NCI-H1417 treated with DMSO at 0.1 percent for 48 hours (cell line): Measurements from ENCODE around the gene TGFB1.
"Not testable (repeated sequence)": the region's sequence is repeated elsewhere in the genome, so short reads cannot be mapped to it uniquely, and the experiment has no call there.

Source experiments
- DNase-seq: peaks from one replicate; lab custom pipeline; 2025; lab: John Stamatoyannopoulos, UW

TGFB1 gene

DNA sequence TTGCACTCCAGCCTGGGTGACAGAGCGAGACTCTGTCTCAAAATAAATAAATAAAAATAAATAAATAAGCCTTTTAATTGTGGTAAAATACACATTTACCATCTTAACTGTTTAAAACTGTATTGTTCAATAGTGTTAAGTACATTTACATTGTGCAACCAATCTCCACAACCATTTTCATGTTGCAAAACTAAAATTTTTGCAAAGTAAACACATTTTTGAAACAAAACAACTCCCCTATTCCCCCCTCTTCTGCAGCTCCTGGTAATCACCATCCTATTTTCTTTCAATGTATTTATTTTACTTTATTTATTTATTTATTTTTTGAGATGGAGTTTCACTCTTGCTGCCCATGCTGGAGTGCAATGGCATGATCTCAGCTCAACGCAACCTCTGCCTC lies 16.0 kb upstream of the TGFB1 start:
- DNase-seq: no peak

GRCh38 chr19:41367848-41368301 lies 14.2 kb upstream of the TGFB1 start:
- DNase-seq: no peak

DNA sequence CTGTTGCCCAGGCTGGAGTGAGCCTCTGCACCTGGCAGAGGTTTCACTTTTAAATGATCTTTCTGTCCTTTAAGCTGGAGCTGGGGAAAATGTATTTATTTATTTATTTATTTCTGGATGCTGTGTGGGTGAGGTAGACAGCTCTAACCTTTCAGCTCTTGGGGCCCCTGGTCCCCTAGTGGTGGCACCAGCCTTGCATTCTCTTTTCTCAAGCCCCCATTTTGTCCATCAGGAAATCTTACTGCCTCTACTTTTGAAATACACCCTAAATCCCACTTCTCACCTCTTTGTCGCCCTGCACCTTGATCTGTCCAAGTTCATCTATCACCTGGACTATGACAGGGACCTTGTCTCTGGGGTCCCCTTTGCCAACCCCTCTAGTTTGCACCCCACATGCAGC lies 12.4 kb upstream of the TGFB1 start:
- no peak for DNase-seq

GRCh38 chr19:41364524-41365391 lies 11.0 kb upstream of the TGFB1 start:
- no peak for DNase-seq

- peak; percentile 91 for DNase-seq
These were observed 10.2 kb upstream of the TGFB1 start, which contains the start of gene B9D2 for GRCh38 chr19:41363753-41364523. TSS of gene B9D2 (minus strand) at chr19:41364149. CDS start at chr19:41363519, 630 bp downstream.

GRCh38 chr19:41363371-41363752 lies 9.6 kb upstream of the TGFB1 start:
- no peak for DNase-seq

DNA sequence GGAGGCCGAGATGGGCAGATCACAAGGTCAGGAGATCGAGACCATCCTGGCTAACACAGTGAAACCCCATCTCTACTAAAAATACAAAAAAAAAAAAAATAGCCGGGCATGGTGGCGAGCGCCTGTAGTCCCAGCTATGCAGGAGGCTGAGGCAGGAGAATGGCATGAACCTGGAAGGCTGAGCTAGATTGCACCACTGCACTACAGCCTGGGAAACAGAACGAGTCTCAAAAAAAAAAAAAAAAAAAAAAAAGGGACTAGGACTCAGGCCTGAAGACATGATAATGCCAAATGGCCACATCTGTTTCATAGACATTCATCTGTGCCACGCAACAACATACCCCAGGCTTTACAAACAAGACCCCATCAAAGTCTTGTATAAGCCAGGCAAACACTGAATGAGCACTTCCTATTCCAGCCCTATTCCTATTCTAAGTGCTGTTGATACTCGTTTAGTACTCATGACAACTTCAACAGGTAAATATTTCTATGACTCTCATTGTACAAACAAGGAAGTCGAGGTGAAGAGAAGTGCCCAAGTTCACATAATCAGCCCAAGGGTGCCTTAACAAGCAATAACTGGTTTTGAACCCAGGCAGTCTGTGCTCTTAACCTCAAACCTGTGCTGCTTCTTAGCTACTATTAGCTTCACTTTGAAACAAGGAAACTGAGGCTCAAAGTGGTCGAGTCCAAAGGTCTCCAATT lies 8.6 kb upstream of the TGFB1 start:
- no peak for DNase-seq

GRCh38 chr19:41359741-41360140 lies 6.0 kb upstream of the TGFB1 start:
- no peak for DNase-seq

- DNase-seq: no peak
These were observed 4.0 kb upstream of the TGFB1 start for GRCh38 chr19:41357746-41358145.

DNA sequence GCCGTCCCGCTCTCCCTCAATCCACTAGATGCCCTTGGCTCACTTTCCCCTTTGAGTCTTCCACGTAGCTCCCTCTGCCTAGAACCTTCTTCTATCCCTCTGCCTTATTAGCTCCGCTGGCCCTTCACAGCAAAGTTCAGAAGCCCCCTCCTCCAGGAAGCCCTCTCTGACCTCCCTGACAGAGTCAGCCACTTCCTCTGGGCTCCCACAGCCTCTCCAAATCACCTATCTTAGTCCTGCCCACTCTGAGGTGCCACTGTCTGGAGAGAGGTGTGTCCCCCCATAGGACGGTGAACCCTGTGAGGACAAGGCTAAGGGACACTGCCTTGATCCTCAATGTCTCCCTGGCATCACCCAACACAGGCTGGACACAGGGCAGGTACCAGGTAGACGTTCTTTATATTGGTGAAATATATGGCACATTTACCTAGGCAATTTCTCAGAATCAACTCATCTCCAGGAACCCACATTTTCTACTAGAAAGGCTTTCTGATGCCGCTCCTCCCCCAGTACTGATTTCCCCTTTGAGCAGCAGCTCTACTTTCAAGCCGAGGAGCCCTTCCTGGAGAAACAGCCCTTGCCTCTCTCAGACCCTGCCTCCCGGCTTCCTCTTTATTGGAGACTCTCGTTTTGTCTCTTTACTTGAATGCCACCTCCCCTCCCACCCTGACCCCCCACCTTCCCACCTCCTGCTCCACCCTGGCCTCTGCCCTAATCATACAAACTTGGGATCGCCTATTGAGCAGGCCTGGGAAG lies 3.4 kb upstream of the TGFB1 start:
- DNase-seq: no peak

- DNase-seq: no peak
These were observed 2.1 kb upstream of the TGFB1 start for GRCh38 chr19:41355802-41356201.

DNA sequence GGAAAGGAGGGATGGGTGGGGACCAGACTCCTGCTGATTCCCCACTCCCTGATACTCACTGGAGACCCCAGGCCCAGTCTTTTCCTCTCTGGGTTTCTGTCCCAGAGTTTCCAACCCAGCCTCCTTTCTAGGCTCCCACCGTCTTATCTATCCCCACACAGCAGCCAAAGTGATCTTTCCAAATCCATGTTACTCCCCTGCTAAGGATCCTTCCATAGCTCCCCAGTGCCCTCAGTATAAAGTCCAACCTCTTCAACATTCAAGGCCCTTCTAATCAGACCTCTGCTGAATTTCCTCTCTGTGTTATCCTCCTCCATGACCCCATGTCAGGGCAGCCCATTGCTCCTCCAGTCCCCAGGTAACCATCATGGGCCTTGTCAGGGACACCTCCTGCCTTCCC lies 1.3 kb upstream of the TGFB1 start:
- DNase-seq: no peak

DNA sequence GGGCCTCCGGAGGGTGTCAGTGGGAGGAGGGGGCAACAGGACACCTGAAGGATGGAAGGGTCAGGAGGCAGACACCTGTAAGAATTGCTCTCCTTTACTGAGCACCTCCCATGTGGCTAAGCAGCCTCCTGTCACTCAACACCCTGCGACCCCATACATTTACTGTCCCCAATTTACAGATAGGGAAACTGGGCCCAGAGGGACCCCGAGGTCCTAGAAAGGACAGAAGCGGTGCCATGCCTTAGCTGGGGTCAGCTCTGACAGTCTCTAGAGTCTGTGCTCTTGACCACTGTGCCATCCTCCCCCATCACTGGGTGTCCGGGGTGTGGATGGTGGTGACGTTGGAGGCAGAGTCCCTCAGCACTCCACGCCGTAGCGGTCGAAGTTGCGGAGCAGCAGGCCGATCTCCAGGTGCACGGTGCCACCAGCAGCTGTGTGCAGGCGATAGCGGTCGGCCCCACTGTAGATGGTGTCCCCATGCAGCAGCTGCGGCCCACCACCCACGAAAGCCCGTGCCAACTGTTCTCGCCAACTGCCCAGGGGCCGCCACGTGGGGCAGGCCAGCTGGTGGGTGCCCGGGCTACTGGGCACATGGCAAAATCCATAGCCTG lies 726 bp upstream of the TGFB1 start:
- no peak for DNase-seq

- DNase-seq: no peak
These were observed 885 bp downstream of the TGFB1 start for GRCh38 chr19:41352609-41353465.

DNA sequence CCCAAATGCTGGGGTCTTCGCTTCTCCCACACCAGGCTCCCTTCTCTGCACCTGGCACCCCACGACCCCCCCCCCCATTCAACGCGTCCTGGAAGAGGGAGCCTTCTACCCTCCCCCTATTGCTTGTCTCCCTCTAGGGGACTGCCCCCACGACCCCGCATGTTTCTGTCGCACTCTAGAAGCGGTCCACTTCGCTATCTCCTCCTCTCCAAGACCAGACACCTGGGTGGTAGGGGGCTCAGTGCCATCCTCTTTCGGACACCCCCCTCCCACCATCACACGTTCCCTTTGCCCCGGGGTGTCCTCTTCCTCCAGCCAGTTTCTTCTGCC lies 1.5 kb downstream of the TGFB1 start:
- no peak for DNase-seq

DNA sequence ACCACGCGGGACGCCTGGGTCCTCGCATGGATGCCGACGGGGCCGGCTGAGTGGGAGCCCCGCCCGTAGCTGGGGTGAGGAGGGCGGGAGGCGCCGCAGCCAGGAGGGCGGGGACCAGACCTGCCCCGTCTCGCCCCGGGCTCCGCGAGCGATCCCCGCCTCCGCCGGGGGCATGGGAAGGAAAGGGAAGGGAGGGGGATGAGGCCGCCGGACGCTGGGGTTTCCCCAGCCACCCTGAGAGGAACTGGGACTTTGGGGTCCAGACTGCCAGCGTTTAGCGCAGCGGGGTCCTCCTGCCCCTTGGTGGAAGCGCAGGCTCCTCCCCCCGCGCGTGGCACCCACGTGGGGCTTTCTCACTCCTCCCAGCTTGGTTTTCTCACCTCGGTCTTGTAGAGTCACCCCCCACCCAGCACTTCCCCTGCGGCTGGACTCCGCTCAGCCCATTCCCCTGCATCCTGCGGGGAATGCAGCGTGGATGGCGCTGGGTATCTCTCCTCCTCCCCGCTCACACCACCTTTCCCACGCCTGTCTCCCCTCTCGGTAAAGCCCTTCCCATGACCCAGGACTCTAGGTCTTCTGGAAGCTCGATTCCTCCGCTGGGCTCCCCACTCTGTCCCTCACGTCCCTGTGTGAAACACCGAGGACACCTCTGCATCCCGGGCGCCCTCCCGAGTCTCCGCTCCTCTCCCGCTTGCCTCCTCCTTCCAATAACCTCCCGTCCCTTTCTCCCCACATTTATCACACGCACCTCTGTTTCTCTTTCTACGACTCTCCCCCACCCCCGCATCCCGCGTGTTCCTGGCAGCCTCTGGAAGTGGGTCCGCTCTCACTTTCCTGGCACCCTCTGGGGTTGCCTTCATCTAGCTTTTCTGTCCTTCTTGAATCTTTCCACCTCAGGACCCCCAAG lies 2.1 kb downstream of the TGFB1 start:
- no peak for DNase-seq

- DNase-seq: no peak
These were observed 2.9 kb downstream of the TGFB1 start for GRCh38 chr19:41350735-41351338.

GRCh38 chr19:41346916-41347315 lies 6.8 kb downstream of the TGFB1 start:
- DNase-seq: not testable (repeated sequence)

DNA sequence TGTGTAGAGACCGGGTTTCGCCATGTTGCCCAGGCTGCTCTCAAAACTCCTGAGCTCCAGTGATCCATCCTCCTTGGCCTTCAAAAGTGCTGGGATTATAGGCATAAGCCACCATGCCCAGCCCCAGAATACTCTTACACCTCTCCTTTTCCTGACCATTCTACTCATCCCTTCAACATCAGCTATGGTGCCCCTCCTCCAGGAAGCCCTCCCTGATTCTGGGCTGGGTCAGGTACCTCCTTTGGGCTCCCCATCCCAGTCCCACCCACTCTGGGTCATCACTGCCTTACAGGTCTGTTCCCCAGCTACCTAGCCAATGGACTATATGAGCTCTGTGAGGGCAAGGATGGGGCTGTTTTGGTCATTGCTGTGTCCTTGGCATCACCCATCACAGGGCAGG lies 9.6 kb downstream of the TGFB1 start:
- no peak for DNase-seq
